HTR-8/SVneo (cell line): ENCODE results near the gene TENM4.
A peak's percentile ranks its signal among the peaks of the same experiment; 100 is the strongest.
"Not testable (repeated sequence)": the region's sequence is repeated elsewhere in the genome, so short reads cannot be mapped to it uniquely, and the experiment has no call there.

ENCODE experiments used
- DNase-seq: peaks from one replicate; pipeline ENCODE4 v3.0.0; 2011; ENCODE audit warnings: low spot score, mixed read lengths; ENCODE audit not compliant: insufficient read length
- FAIRE-seq: peaks from 2 replicates; lab custom pipeline; 2011; peaks lifted over from hg19 to GRCh38; lab: Jason Lieb, UNC

The TENM4 gene

DNA sequence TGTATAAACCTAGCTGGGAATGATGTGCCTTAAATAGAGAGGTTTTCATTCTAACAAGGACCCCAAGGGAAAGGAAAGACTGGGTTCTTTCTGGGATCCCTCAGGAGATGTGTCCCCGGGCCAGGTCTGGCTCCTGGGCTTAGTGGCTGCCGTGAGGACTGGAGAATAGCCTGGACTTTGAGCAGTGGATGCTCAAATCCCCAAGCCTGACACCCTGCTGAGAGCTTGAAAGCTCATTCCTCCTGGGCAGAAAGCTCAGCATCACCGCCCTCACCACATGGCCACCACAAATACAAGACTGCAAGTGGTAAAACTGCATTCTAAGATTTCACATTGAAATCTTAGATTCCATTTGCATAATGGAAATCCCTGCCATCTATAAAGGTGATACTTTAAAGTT is 786.8 kb downstream of the TENM4 start:
- FAIRE-seq (no peak), DNase-seq (no peak)

DNA sequence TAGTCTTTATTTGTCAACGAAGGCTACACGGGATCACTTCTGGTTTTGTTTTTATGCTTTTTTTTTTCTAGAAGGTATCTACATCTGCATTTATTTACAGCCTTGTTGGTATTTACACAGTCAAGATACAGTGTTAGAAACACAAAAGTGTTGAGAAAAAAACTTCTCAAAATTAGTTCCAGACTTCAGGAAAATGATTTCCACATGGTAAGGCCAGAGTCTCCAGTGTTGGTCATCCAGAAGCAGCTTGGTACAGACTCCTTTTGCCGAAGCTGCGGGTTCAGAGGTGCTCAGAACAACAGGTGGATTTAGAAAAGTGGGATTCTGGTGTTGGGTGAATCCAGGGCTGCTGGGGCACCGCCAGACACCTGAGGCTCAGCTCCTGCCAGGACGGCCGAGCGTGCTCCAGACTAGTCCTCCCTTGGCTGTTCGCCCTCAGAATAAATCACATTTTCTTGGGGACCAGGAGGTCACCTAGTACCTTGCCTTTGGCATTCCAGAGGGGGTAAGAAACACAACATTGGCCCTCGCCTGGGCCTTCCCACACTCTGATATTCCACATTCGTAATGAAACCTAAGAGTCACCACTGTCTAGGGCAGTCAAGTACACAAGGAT is 787.4 kb downstream of the TENM4 start:
- DNase-seq (no peak), FAIRE-seq (no peak)

- FAIRE-seq (no peak), DNase-seq (no peak)
These were observed 788.0 kb downstream of the TENM4 start for GRCh38 chr11:78652843-78653239.

DNA sequence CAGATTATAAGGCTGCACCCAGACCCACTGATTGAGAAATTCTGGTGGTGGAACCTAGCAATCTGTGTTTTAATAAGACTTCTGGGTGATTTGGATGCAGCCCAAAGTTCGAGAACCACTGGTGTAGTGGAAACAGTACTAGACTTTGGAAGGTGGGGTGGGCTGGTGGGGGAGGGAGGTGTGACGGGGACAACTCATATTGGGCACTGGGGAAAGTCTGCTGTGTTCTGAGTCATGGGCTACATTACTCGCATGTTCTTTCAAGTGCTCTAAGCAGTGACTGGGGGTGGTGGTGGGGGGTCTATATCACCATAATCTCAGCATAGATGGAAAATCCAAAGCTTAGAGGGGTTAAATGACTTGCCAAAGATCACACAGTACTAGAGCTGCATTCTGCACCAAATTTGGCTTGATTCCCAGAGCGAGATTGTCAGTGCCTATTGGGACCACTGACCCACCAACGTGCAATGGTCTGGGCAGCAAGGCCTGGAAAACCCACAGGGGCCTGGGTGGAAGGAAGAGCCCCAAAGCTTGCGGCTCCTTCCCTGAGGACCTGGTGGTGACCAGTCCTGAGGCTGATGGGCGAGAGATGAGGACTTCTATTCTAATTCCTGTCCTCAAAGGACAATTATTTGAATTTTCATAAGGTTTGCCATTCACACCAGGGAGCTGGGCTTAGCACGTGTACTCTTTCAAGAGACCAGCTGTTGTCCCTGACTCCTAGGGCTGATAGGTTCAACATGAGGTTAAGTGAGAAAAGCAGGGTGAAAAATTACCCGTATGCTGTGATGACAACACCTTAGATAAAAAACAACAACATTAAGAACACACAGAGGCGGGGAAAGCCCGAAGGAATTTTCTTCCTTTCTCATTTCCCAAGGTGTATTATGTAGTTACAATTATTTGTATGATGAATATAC is 788.6 kb downstream of the TENM4 start:
- DNase-seq, result no peak
- no peak for FAIRE-seq

GRCh38 chr11:78651136-78651775 is 789.6 kb downstream of the TENM4 start:
- FAIRE-seq (no peak), DNase-seq (no peak)

GRCh38 chr11:78649361-78650215 is 791.2 kb downstream of the TENM4 start:
- DNase-seq, result no peak

GRCh38 chr11:78647986-78648875 is 792.6 kb downstream of the TENM4 start:
- DNase-seq, result no peak
- no peak for FAIRE-seq

More at GRCh38 chr11:78649361-78650215, 791.2 kb downstream of the TENM4 start:
- FAIRE-seq, result no peak

DNA sequence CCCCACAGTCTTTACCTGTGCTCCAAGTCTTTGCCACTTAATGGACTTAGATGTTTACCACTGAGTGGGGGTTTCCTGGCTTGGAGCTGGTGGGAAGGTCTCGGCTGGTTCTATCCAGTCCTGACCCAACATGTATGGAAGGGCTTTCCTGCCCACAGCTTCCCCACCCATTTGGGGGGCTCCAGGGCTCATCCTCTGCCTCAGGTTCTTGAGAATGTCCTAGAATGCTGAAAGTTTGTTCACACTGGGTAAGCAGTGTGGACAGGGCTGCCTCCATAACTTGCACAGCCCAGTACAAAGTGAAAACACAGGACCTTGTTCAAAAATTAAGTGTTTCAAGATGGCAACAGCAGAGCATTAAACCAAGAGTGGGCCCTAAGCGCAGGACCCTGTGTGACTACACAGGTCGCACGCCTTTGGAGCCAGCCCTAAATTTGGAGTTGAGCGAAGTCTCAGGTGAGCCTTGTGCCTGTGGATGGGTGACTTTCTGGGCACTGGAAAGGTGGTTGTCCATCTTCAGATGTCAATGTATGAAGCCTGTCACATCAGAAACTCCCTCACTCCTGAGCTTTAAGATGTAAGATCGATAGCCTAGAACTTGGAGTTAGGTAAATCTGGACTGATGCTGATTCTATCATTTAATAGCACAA is 793.4 kb downstream of the TENM4 start:
- no peak for DNase-seq
- no peak for FAIRE-seq

- peak; percentile 94 for FAIRE-seq
These were observed 794.2 kb downstream of the TENM4 start for GRCh38 chr11:78646564-78647185.

DNA sequence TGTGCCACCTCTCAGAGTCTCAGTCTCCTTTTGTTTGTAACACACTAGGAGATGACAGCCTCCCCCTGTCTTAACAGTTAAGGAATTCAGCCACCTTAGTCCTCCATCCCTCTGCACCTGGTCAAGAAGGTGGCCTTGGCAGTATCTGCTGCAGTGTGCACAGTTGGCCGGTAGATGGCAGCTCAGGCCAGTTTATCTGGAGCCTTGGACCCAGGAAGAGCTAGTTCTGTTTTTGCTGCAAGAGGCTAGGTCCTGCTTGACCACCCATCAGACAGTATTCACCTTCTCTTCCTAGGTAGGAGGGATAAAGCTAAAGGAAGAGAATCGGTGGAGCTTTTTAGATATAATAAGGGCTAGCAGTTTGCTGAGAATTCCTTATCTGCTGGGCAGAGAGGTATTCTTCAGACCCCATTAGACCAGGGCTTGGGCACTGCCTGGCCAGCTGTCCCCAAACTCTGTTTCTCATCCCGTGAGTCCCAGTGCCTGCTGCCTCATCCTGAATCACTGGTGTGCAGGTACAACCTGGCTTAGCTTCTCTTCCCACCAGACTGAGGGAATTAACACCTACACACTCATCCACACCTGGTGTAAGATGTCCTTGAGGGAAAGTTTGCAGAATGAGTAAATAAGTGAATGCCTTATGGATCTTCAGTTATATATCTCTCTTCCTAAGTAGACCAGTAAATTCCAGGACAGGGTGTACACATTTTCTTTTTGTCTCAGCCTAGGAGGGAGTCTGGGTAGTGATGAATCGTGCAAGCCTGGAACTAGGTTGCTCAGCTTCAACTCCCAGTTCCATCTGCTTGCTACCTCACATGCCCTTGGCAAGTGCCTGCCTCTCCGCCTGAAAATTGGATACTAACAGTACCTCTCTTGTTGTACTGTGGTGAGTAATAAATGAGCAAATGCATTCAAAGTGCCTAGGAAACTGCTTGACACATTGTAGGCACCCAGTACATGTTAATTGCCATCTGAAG is 795.3 kb downstream of the TENM4 start:
- DNase-seq (peak; percentile 72), FAIRE-seq (peak; percentile 94)

More at GRCh38 chr11:78646564-78647185, 794.2 kb downstream of the TENM4 start:
- peak; percentile 62 for DNase-seq

- FAIRE-seq (no peak), DNase-seq (no peak)
These were observed 797.2 kb downstream of the TENM4 start for GRCh38 chr11:78643676-78644056.

GRCh38 chr11:78642979-78643675 is 797.7 kb downstream of the TENM4 start:
- FAIRE-seq (no peak), DNase-seq (no peak)

DNA sequence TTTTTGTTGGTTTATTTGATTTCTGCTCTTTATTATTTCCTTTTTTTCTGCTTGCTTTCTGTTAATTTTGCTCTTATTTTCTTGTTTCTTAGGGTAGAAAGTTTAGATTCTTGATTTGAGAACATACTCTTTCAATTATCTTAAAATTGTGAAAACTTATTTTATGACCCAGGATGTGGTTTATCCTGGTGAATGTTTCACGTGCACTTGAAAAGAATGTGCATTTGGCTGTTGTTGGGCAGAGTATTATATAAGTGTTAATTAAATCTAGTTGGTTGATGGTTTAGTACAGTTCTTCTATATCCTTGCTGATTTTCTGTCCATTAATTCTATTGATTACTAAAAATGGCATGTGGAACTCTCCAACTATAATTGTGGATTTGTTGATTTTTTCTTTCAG is 799.3 kb downstream of the TENM4 start:
- DNase-seq (no peak), FAIRE-seq (no peak)

DNA sequence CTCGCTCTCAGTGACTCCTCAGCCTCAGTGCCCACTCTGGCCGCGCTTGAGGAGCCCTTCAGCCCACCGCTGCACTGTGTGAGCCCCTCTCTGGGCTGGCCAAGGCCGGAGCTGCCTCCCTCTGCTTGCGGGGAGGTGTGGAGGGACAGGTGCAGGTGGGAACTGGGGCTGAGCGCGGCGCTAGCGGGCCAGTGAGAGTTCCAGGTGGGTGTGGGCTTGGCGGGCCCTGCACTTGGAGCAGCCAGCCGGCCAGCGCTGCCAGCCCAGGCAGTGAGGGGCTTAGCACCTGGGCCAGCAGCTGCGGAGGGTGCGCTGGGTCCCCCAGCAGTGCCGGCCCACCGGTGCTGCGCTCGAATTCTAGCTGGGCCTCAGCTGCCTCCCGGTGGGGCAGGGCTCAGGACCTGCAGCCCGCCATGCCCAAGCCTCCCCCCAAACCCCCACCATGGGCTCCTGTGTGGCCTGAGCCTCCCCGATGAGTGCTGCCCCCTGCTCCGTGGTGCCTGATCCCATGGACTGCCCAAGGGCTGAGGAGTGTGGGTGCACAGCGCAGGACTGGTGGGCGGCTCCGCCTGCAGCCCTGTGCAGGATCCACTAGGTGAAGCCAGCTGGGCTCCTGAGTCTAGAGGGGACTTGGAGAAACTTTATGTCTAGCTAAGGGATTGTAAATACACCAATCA is 802.0 kb downstream of the TENM4 start:
- FAIRE-seq, result no peak
- no peak for DNase-seq

GRCh38 chr11:78637527-78637926 is 803.3 kb downstream of the TENM4 start:
- FAIRE-seq, DNase-seq: not testable (repeated sequence)
